ENCODE data around the gene PRPF6.
A peak's percentile ranks its signal among the peaks of the same experiment; 100 is the strongest.

Gene PRPF6

GRCh38 chr20:63980806-63981728 is at the start of gene PRPF6:
Gene PRPF6 (plus strand): TSS chr20:63981132. CDS start chr20:63981246, 114 bp downstream.
- peak; percentile 97 for DNase-seq (ENCODE audit: low read depth, low spot score)

DNA sequence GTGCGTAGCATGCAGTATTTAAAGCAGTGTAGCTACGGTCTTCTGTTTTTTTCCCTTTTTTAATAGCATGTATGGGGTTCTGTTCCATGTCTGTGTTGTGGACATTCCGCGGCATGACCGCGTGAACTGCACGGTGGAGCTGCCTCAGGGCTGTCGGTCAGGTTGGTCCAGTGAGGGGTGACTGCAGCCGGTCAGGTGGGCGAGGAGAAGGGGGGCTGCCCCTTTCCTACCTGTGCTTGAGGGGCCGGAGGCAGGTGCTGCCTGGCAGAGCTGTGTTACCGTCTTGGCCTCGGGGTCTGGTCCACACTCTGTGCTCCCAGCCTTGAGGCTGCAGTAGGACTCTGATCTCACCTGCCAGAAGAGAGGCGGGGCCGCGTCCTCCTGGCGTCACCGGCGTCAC is 49.2 kb upstream of the PRPF6 start:
- DNase-seq (ENCODE audit: low read depth, low spot score): no peak

- no peak for DNase-seq (ENCODE audit: low read depth, low spot score)
These were observed 48.2 kb upstream of the PRPF6 start for GRCh38 chr20:63932606-63933160.

DNA sequence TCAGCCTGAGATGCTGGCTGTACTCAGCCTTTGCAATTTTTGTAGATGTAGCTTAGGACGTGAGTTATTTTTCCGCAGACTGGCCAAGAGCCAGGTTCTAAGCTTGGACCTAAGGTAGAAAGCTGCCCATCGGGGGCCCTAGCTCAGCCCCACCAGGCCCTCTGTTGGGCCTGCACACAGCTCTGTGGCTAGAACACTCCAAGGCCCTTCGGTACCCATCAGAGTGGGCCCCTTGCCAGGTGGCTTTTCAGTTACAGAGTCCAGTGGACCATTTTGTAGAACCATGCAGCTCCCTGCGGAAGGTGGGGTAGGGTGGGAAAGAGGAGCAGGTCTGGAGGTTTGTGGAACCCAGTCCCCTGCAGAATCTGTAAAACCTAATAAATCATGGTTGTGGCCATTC is 47.3 kb upstream of the PRPF6 start:
- no peak for DNase-seq (ENCODE audit: low read depth, low spot score)

- peak; percentile 41 for DNase-seq (ENCODE audit: low read depth, low spot score)
These were observed 46.5 kb upstream of the PRPF6 start for GRCh38 chr20:63934271-63935068.

- no peak for DNase-seq (ENCODE audit: low read depth, low spot score)
These were observed 45.5 kb upstream of the PRPF6 start for GRCh38 chr20:63935447-63935846.

- DNase-seq (ENCODE audit: low read depth, low spot score): no peak
These were observed 43.3 kb upstream of the PRPF6 start for GRCh38 chr20:63937596-63937995.

GRCh38 chr20:63939061-63939935 is 41.6 kb upstream of the PRPF6 start:
- no peak for DNase-seq (ENCODE audit: low read depth, low spot score)

DNA sequence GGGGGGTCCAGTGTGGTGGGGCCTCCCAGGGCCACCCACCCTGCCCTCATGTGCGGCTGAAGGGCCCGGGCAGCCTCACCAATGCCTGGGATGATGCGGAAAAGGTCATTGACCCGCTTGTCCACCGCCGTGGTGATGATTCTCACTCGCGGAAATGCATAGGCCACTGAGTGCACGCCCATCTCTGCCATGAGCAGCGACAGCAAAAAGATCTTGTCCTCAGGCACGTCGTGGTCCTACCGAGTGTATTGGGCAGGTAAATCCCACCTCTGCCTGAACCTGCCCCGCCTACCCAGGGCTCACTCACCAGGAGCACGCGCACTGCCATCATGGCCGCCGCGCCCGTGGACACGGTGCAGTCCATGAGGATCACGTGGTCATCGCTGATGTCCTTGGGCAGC is 40.9 kb upstream of the PRPF6 start:
- DNase-seq (ENCODE audit: low read depth, low spot score): no peak

GRCh38 chr20:63940472-63941266 is 40.3 kb upstream of the PRPF6 start:
- no peak for DNase-seq (ENCODE audit: low read depth, low spot score)

GRCh38 chr20:63941282-63942081 is 39.5 kb upstream of the PRPF6 start:
- peak; percentile 71 for DNase-seq (ENCODE audit: low read depth, low spot score)

- DNase-seq (ENCODE audit: low read depth, low spot score): peak; percentile 80
These were observed 38.5 kb upstream of the PRPF6 start for GRCh38 chr20:63942250-63942951.

DNA sequence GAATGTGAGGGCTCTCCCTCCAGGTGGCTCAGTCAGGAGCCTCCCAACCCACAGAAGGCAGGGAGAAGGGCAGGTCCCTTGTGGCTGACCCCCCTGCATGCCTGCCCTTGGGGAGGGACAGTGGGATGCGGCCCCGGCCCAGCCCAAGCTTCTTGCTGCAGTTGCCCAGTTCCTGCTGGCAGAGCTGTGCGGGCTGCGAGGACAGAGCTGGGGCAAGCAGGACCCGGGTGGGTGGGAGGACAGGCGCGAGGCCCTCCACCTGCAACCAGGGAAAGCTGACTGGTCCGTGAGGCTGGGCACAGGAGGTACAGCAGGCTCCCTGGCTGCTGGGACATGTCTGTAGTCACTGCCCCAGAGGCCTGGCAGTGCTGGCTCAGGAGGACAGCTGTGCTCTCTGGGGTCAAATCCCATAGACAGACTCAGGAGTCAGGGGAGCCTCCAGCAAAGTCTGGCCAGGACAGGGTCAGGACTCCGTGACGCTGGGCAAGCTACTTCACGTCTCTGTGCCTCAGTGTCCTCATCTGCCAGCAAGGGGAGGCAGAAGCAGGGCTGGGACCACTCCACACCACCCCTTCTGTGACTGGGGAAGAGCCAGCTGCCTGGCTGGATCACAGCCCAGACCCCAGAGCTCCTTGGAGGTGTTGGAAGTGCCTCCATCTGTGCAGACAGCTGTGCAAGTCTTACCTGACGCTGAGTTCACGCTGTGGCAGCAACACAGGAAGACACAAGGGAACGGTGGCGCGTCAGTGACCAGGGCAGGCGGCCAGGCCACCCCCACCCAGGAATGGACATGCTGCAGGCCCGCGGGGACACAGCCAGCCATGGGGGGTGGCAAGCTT is 37.7 kb upstream of the PRPF6 start:
- DNase-seq (ENCODE audit: low read depth, low spot score): no peak

DNA sequence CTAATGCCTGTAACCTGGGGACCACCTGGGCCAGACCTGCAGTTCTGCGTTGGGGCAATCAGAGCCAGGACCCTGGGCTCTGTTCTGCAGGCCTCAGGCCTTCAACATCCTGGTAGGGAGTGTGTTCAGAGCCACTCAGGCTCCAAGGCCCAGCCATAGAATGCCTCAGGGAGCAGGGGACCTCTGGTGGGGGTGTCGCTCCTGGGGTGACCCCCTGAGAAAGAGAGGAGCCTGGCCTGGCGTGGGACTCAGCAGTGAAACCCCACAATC is 37.2 kb upstream of the PRPF6 start:
- no peak for DNase-seq (ENCODE audit: low read depth, low spot score)

- DNase-seq (ENCODE audit: low read depth, low spot score): no peak
These were observed 36.6 kb upstream of the PRPF6 start for GRCh38 chr20:63944078-63944941.

DNA sequence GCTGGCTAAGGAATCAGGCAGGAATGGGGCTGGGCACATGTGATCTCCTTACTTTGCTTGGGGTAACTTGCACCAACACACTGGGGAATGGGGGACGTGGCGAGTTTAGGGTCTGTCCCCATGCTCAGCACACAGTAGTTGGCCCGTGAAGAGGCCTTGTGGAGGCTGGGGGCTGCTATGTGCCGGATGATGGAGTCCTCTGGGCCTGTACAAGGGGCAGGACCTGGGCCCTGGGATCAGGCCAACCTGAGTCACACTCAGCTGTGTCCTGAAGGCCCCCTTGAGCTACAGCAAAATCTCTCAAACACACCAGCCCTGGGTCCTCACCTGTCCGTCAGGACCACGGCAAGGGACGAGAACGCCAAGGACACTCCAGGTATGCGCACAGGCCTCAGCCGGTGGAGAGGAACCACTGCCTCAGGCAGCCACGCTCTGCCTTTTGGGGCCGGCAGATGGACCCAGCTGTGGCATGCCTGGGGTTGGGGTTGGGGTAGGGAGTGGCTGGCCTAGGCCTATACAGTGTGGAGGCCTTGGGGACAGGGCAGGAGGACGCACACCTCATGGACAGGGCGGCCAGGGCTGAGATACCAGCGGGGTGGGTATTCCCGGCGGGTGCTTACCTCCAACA is 35.8 kb upstream of the PRPF6 start:
- no peak for DNase-seq (ENCODE audit: low read depth, low spot score)
